C4-2B (cell line): ENCODE results near the gene IWS1.

Experiments used
- H3K27ac ChIP-seq: fragments of 450-650 bp; 2 replicates; pipeline ENCODE4 v1.5.1; 2017
- CTCF ChIP-seq: fragments of 450-650 bp; conservative IDR thresholded peaks from 2 replicates; pipeline ENCODE4 v1.5.1; 2017; ENCODE audit warnings: mild to moderate bottlenecking
- ZFX ChIP-seq: fragments of 450-650 bp; IDR thresholded peaks from 2 replicates; pipeline ENCODE4 v1.6.1; 2017

IWS1 gene

GRCh38 chr2:127469051-127469450 lies 57.2 kb downstream of the IWS1 start:
- H3K27ac ChIP-seq, result no peak overlapping the region
- no peak for TF ChIP-seq CTCF
- TF ChIP-seq ZFX, result no peak

- H3K27ac ChIP-seq, result no peak overlapping the region
- no peak for TF ChIP-seq CTCF
- TF ChIP-seq ZFX, result no peak
These were observed 61.0 kb downstream of the IWS1 start for GRCh38 chr2:127465258-127465657.

GRCh38 chr2:127464470-127465257 lies 61.6 kb downstream of the IWS1 start:
- H3K27ac ChIP-seq, result no peak overlapping the region
- TF ChIP-seq CTCF (no peak), ZFX (no peak)

GRCh38 chr2:127463155-127463991 lies 62.9 kb downstream of the IWS1 start:
- TF ChIP-seq ZFX (no peak), CTCF (no peak)

GRCh38 chr2:127462461-127462860 lies 63.8 kb downstream of the IWS1 start:
- H3K27ac ChIP-seq, result no peak overlapping the region
- TF ChIP-seq ZFX, result no peak
- no peak for TF ChIP-seq CTCF

More at GRCh38 chr2:127463155-127463991, 62.9 kb downstream of the IWS1 start:
- H3K27ac ChIP-seq, result no peak overlapping the region

GRCh38 chr2:127456960-127457359 lies 69.3 kb downstream of the IWS1 start:
- H3K27ac ChIP-seq, result no peak overlapping the region
- TF ChIP-seq ZFX, result no peak
- TF ChIP-seq CTCF, result no peak
